Gastroesophageal sphincter (tissue), 3 donors: ENCODE results near the gene SUSD2.

Experiments used
- CTCF ChIP-seq, 4 experiments: fragments of 200-600 bp in 2 of 4; fragments of 450-650 bp in 2 of 4; sonication (generic) in 1 of 4; IDR thresholded peaks; one replicate each; pipeline ENCODE4 v1.5.1; 2017 to 2019; ENCODE audit warnings: antibody characterized with exemption in 4 of 4, mild to moderate bottlenecking in 2 of 4, moderate library complexity in 2 of 4
- POLR2AphosphoS5 ChIP-seq: sonication (generic); formaldehyde crosslinking; IDR thresholded peaks from one replicate; pipeline ENCODE4 v1.6.1; 2017; ENCODE audit warnings: antibody characterized with exemption

- no peak for TF ChIP-seq POLR2AphosphoS5
- no peak for TF ChIP-seq CTCF (IDR thresholded peaks at IDR 0.05)
Measured at GRCh38 chr22:24140357-24140756, 40.9 kb upstream of the SUSD2 start.
